Adrenal gland (tissue), 5 donors: ENCODE results near the gene ZNF618.

Experiments
- POLR2A ChIP-seq, 2 donors: fragments of 450-650 bp; IDR thresholded peaks; one replicate each; pipeline ENCODE4 v1.6.1; 2017; ENCODE audit warnings: antibody characterized with exemption in 2 of 2, mild to moderate bottlenecking in 2 of 2, moderate library complexity in 1 of 2
- TF ChIP-seq, protein P1 (sequence below), 6 experiments: fragments of 450-650 bp in 4 of 6; fragments of 200-600 bp in 2 of 6; sonication (generic) in 1 of 6; IDR thresholded peaks; 1 replicate in 5 of 6; 2 replicates in 1 of 6; pipeline versions ENCODE4 v1.5.1 to v1.8.0; 2016 to 2021; ENCODE audit warnings: antibody characterized with exemption in 6 of 6, mild to moderate bottlenecking in 2 of 6, moderate library complexity in 1 of 6
- donor health status: DM: no; HTN: no; CAD: no.

DNA sequence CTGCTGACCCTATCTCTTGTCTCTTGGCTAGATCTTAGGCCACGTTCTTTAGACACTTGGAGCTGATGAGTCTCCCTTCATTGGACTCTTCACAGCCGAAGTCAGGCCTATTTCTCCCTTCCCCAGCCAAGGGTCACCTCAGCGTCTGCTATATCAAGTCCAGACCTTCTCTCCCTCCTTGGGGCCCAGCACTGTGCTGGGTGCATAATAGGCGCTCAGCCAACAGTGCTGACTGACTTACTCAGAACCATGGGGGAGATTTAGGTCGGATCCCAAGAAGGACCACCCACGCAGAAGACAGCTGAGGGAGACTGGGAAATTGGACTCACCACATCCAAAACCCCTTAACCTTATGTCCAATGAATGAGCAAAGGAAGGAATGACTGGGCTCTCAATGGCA lies 207.6 kb downstream of the ZNF618 start:
- TF ChIP-seq, protein P1, sequence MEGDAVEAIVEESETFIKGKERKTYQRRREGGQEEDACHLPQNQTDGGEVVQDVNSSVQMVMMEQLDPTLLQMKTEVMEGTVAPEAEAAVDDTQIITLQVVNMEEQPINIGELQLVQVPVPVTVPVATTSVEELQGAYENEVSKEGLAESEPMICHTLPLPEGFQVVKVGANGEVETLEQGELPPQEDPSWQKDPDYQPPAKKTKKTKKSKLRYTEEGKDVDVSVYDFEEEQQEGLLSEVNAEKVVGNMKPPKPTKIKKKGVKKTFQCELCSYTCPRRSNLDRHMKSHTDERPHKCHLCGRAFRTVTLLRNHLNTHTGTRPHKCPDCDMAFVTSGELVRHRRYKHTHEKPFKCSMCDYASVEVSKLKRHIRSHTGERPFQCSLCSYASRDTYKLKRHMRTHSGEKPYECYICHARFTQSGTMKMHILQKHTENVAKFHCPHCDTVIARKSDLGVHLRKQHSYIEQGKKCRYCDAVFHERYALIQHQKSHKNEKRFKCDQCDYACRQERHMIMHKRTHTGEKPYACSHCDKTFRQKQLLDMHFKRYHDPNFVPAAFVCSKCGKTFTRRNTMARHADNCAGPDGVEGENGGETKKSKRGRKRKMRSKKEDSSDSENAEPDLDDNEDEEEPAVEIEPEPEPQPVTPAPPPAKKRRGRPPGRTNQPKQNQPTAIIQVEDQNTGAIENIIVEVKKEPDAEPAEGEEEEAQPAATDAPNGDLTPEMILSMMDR (IDR thresholded peaks at IDR 0.05): no peak
- no peak for TF ChIP-seq POLR2A (IDR thresholded peaks at IDR 0.05)
